Right lobe of liver (tissue), 6 donors: ENCODE data around the gene CFI. TPM values are rescaled to one million over a fixed set of nuclear protein-coding genes. Genes with fewer than 3 reads are reported as not detected.

Experiments used
- ATAC-seq, 4 donors: fragments of 200-7000 bp; cut with Tn5 transposase; one replicate each; pipeline ENCODE4 v1.9.1; 2020; ENCODE audit warnings: mild to moderate bottlenecking in 4 of 4, moderate library complexity in 4 of 4
- DNase-seq, 3 donors: peaks; one replicate each; pipeline ENCODE4 v3.0.0-alpha.2; 2020
- H3K27ac ChIP-seq, 3 donors: fragments of 200-600 bp; one replicate each; pipeline ENCODE4 v1.8.0; 2022
- H3K27me3 ChIP-seq, 2 donors: fragments of 200-600 bp; one replicate each; pipeline ENCODE4 v1.8.0; 2022
- H3K36me3 ChIP-seq, 4 donors: fragments of 200-600 bp; sonication (generic) in 1 of 4; one replicate each; pipeline versions ENCODE4 v1.5.1 to v1.8.0; 2017 to 2022; ENCODE audit warnings: control low read depth in 1 of 4
- H3K4me1 ChIP-seq, 4 donors: fragments of 200-600 bp; sonication (generic) in 1 of 4; one replicate each; pipeline versions ENCODE4 v1.5.1 to v1.8.0; 2017 to 2022; ENCODE audit warnings: control low read depth in 1 of 4
- H3K4me3 ChIP-seq, 3 donors: fragments of 200-600 bp; one replicate each; pipeline ENCODE4 v1.8.0; 2022
- H3K9me3 ChIP-seq, 4 donors: fragments of 200-600 bp; sonication (generic) in 1 of 4; one replicate each; pipeline versions ENCODE4 v1.5.1 to v1.8.0; 2017 to 2022; ENCODE audit warnings: control low read depth in 1 of 4
- POLR2A ChIP-seq: fragments of 450-650 bp; IDR thresholded peaks from one replicate; pipeline ENCODE4 v1.6.1; 2017; ENCODE audit warnings: antibody characterized with exemption, mild to moderate bottlenecking
- WGBS: methylation state at CpG from one replicate; pipeline ENCODE4 v1.1.6; 2018; ENCODE audit warnings: low coverage, low lambda C conversion rate; ENCODE audit not compliant: insufficient coverage; ENCODE audit errors: missing lambda C conversion rate; 5-methylcytosine and 5-hydroxymethylcytosine counted together
- intact Hi-C, 2 donors: fragments of 100-400 bp; cut with DNase I; formaldehyde crosslinking; loops; one replicate each; pipeline versions ENCODE4 v1.11.2 to v1.14.1; 2022
- total RNA-seq, 6 experiments: library from RNA; depleted of rRNA in 2 of 6; stranded (reverse); fragments of >200 nt in 2 of 6; fragmentation: NEBNext Ultra II Directional in 3 of 6; extraction: Animal tissue kit (Norgen Biotek cat#: 25700) in 3 of 6; gene quantifications; one replicate each; pipeline versions ENCODE4 v1.1.0 to v1.2.4, GENCODE V29; 2016 to 2023
- TF ChIP-seq, protein P1 (sequence below), 4 donors: fragments of 200-600 bp in 3 of 4; fragments of 450-650 bp in 1 of 4; IDR thresholded peaks; one replicate each; pipeline versions ENCODE4 v1.5.1 to v1.8.0; 2016 to 2022; ENCODE audit warnings: antibody characterized with exemption in 4 of 4, mild to moderate bottlenecking in 2 of 4
- donor health status: DM: no; HTN: yes; CAD: no.
- donor health status: DM: no; HTN: no; CAD: no.
- donor health status: DM: no; HTN: no; CAD: no.
- donor health status: DM: no; HTN: yes; CAD: no.
- donor health status: DM: no; HTN: yes; CAD: no.

Gene CFI
- total RNA-seq, 6 experiments from 2014 or later = 316 to 610 (median 469) TPM

DNA sequence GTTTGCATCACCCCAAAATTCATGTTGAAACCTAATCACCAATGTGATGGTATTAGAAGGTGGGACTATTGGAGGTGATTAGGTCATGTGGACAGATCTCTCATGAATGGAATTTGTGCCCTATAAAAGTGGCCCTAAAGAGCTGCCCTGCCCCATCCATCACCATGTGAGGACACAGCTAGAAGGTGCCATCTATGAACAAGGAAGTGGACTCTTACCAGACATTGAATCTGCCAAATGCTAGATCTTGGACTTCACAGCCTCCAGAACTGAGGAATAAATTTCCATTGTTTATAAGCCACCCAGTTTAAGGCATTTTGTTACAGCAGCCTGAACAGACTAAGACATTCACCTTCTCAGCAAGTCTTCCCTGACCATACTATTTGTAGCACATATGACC is 79.4 kb downstream of the CFI start:
- no peaks in the 10 kb centered on the region for H3K36me3 ChIP-seq
- no peaks in the 10 kb centered on the region for H3K27me3 ChIP-seq
- H3K4me1 ChIP-seq = no peaks in the 10 kb centered on the region
- intact Hi-C loops = no loop called here
- DNase-seq (no peak), ATAC-seq (no peak)
- H3K9me3 ChIP-seq = no peaks in the 10 kb centered on the region
- no peak overlapping the region for H3K27ac ChIP-seq
- H3K4me3 ChIP-seq = no peak overlapping the region
- TF ChIP-seq POLR2A = no peak
- TF ChIP-seq, protein P1, sequence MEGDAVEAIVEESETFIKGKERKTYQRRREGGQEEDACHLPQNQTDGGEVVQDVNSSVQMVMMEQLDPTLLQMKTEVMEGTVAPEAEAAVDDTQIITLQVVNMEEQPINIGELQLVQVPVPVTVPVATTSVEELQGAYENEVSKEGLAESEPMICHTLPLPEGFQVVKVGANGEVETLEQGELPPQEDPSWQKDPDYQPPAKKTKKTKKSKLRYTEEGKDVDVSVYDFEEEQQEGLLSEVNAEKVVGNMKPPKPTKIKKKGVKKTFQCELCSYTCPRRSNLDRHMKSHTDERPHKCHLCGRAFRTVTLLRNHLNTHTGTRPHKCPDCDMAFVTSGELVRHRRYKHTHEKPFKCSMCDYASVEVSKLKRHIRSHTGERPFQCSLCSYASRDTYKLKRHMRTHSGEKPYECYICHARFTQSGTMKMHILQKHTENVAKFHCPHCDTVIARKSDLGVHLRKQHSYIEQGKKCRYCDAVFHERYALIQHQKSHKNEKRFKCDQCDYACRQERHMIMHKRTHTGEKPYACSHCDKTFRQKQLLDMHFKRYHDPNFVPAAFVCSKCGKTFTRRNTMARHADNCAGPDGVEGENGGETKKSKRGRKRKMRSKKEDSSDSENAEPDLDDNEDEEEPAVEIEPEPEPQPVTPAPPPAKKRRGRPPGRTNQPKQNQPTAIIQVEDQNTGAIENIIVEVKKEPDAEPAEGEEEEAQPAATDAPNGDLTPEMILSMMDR (IDR thresholded peaks at IDR 0.05) = no peak

DNA sequence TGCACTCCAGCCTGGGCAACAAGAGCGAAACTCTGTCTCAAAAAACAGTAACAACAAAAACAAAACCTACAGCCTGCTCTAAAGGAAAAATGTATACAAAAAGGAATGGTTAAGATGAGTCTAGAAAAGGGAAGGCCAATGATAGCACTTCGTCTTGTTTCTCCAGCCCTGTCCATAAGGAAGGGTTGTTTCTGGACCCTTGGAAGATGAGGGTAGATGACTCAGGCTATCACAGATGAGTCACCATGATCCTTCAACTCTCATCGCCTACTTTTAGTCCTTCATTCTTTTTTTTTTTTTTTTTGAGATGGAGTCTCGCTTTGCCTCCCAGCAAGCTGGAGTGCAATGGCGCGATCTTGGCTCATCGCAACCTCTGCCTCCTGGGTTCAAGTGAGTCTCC is 80.8 kb downstream of the CFI start:
- peaks cover 0 to 11% (median 4%) of the 10 kb centered on the region in 4 donors for H3K36me3 ChIP-seq
- H3K27ac ChIP-seq = no peak overlapping the region
- no peaks in the 10 kb centered on the region for H3K27me3 ChIP-seq
- no peaks in the 10 kb centered on the region for H3K4me1 ChIP-seq
- H3K4me3 ChIP-seq = no peak overlapping the region
- no peak for ATAC-seq
- no peak for DNase-seq
- WGBS = 97% methylated on average over 7 of the region's 7 CpGs
- intact Hi-C loops = no loop called here
- H3K9me3 ChIP-seq = no peaks in the 10 kb centered on the region
- no peak for TF ChIP-seq POLR2A
- TF ChIP-seq, protein P1 (IDR thresholded peaks at IDR 0.05) = no peak

DNA sequence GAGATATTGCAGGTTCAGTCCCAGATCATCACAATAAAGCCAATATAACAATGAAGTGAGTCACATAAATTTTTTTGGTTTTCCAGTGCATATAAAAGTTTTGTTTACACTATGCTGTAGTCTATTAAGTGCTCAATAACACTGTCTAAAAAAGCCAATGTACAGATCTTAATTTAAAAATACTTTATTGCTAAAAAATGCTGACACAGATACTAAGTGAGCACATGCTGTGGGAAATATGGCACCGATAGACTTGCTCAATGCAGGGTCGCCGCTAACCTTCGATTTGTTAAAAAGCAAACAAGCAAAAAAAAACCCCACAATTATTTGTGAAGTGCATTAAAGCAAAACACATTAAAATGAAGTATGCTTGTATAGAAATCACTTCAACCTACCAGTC is 82.2 kb downstream of the CFI start:
- no peaks in the 10 kb centered on the region for H3K27me3 ChIP-seq
- no peak for TF ChIP-seq POLR2A
- TF ChIP-seq, protein P1 (IDR thresholded peaks at IDR 0.05) = no peak
- ATAC-seq (no peak), DNase-seq (no peak)
- H3K4me1 ChIP-seq = no peaks in the 10 kb centered on the region
- H3K4me3 ChIP-seq = no peak overlapping the region
- intact Hi-C loops = no loop called here
- H3K9me3 ChIP-seq = no peaks in the 10 kb centered on the region
- peaks cover 0 to 13% (median 5%) of the 10 kb centered on the region in 4 donors for H3K36me3 ChIP-seq
- no peak overlapping the region for H3K27ac ChIP-seq
- 36% methylated on average over 4 of the region's 4 CpGs for WGBS

- Histone ChIP-seq H3K4me3 (no peak overlapping the region), H3K4me1 (no peaks in the 10 kb centered on the region), H3K9me3 (no peaks in the 10 kb centered on the region), H3K27me3 (no peaks in the 10 kb centered on the region), H3K36me3 (peaks cover 0 to 15% (median 5%) of the 10 kb centered on the region in 4 donors), H3K27ac (no peak overlapping the region)
- WGBS = 60% methylated on average over 1 of the region's 1 CpG
- TF ChIP-seq POLR2A = no peak
- TF ChIP-seq, protein P1 (IDR thresholded peaks at IDR 0.05) = no peak
- DNase-seq (no peak), ATAC-seq (no peak)
- intact Hi-C loops = no loop called here
Observed at GRCh38 chr4:109718759-109719158, 83.0 kb downstream of the CFI start.

GRCh38 chr4:109713500-109713899 is 88.3 kb downstream of the CFI start:
- H3K4me3 ChIP-seq = no peak overlapping the region
- H3K27me3 ChIP-seq = no peaks in the 10 kb centered on the region
- H3K9me3 ChIP-seq = no peaks in the 10 kb centered on the region
- DNase-seq = no peak
- no peak for TF ChIP-seq POLR2A
- 89% methylated on average over 3 of the region's 3 CpGs for WGBS
- ATAC-seq = no peak
- intact Hi-C loops = no loop called here
- H3K27ac ChIP-seq = no peak overlapping the region
- no peaks in the 10 kb centered on the region for H3K4me1 ChIP-seq
- H3K36me3 ChIP-seq = peaks cover 0 to 29% (median 14%) of the 10 kb centered on the region in 4 donors
